Transverse colon (tissue), 4 donors: ENCODE data around the gene TCHH. TPM values are rescaled to one million over a fixed set of nuclear protein-coding genes. Genes with fewer than 3 reads are reported as not detected.

Source experiments
- DNase-seq: peaks from one replicate; pipeline ENCODE4 v3.0.0-alpha.2; 2019
- H3K27ac ChIP-seq, 4 donors: fragments of 200-600 bp; sonication (generic); 2 replicates each; pipeline ENCODE4 v1.5.1; 2016 to 2018; ENCODE audit warnings: inconsistent platforms in 4 of 4
- H3K27me3 ChIP-seq: fragments of 200-600 bp; sonication (generic); 2 replicates; pipeline ENCODE4 v1.5.1; 2017; ENCODE audit warnings: inconsistent platforms
- H3K36me3 ChIP-seq, 4 donors: fragments of 200-600 bp; sonication (generic); 2 replicates each; pipeline ENCODE4 v1.5.1; 2017 to 2019; ENCODE audit warnings: inconsistent platforms in 4 of 4
- H3K4me1 ChIP-seq, 4 donors: fragments of 200-600 bp; sonication (generic); 2 replicates each; pipeline ENCODE4 v1.5.1; 2017 to 2020; ENCODE audit warnings: inconsistent platforms in 4 of 4
- H3K4me3 ChIP-seq, 4 donors: fragments of 200-600 bp; sonication (generic); 1 replicate in 1 of 4; 2 replicates in 3 of 4; pipeline versions ENCODE4 v1.5.1 to v1.6.1; 2017 to 2019; ENCODE audit warnings: inconsistent platforms in 4 of 4
- H3K9me3 ChIP-seq, 2 donors: fragments of 200-600 bp; sonication (generic); 2 replicates each; pipeline ENCODE4 v1.5.1; 2017 to 2019; ENCODE audit warnings: inconsistent platforms in 2 of 2
- EP300 ChIP-seq: sonication (generic); formaldehyde crosslinking; IDR thresholded peaks from one replicate; pipeline ENCODE4 v1.6.1; 2017; ENCODE audit warnings: antibody characterized with exemption, low read depth
- POLR2A ChIP-seq: fragments of 450-650 bp; IDR thresholded peaks from one replicate; pipeline ENCODE4 v1.6.1; 2016; ENCODE audit warnings: antibody characterized with exemption, mild to moderate bottlenecking, moderate library complexity
- POLR2AphosphoS5 ChIP-seq, 3 donors: sonication (generic); formaldehyde crosslinking; IDR thresholded peaks; one replicate each; pipeline ENCODE4 v1.6.1; 2016; ENCODE audit warnings: antibody characterized with exemption in 3 of 3
- WGBS, 2 donors: methylation state at CpG; one replicate each; pipeline ENCODE4 v1.1.5; 2018; ENCODE audit warnings: low coverage in 1 of 2; 5-methylcytosine and 5-hydroxymethylcytosine counted together
- in situ Hi-C, 4 donors: fragments of 200-750 bp; cut with MboI; loops; one replicate each; pipeline versions ENCODE4 v1.15.0 to v1.15.1; 2017; ENCODE audit warnings: low sequenced_read_pairs in 3 of 4, low pct_ligation_motif_present in 1 of 4, low pct_unique_long_range_greater_than_20kb in 1 of 4
- intact Hi-C: fragments of 100-400 bp; cut with DNase I; formaldehyde crosslinking; loops from one replicate; pipeline ENCODE4 v1.15.1; 2023; ENCODE audit warnings: low total_unique reads
- total RNA-seq, 4 donors: library from RNA; depleted of rRNA; stranded (reverse); fragments of >200 nt; gene quantifications; one replicate each; pipeline ENCODE4 v1.1.0, GENCODE V29; 2016
- TF ChIP-seq, protein P1 (sequence below), 5 experiments: fragments of 200-600 bp in 3 of 5; fragments of 450-650 bp in 2 of 5; sonication (generic) in 3 of 5; IDR thresholded peaks; 1 replicate in 2 of 5; 2 replicates in 3 of 5; pipeline ENCODE4 v1.5.1; 2016 to 2017; ENCODE audit warnings: antibody characterized with exemption in 5 of 5, inconsistent platforms in 3 of 5, mild to moderate bottlenecking in 2 of 5, moderate library complexity in 1 of 5

Gene TCHH
- total RNA-seq, 4 donors from 2014 or later = under 0.01 TPM; not detected in 3

DNA sequence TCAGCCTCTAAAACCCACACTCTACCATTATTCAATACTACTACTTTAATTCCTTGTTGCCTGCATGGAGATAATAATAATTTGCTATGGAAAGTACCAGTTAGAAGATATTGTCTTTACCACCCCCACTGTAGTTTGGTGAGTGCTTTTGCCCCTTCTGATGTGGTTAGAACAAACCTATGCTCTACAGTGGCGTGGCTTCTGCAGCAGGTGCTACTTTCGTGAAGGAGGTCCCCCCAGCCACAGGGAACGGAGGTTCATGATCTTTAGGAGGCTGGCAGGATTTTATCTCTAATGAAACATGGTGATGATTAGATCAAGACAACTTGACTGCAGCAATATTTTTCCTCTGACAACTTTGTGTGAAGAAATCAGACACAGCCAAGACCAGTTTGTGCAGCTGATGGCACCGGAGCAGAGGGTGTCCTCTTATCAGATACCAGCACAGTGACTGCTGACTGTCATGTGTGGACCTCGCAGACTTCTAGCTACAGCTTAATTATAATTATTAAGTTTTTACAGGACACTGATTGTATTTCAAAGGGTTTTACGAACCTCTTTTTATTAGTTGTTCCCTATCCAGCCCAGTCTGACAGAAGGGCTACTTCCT is 10.7 kb upstream of the TCHH start:
- no peaks in the 10 kb centered on the region for H3K4me1 ChIP-seq
- H3K4me3 ChIP-seq = no peak overlapping the region
- intact Hi-C loops (no loop called here), in situ Hi-C loops (loop anchor here in 1 of 4 donors (10.0 kb wide), 1 partner anchor 59 kb away; no protein-coding TSS in a partner anchor)
- 75 to 80% methylated on average over 1 to 6 of the region's 6 CpGs for WGBS, 2 donors
- TF ChIP-seq, protein P1, sequence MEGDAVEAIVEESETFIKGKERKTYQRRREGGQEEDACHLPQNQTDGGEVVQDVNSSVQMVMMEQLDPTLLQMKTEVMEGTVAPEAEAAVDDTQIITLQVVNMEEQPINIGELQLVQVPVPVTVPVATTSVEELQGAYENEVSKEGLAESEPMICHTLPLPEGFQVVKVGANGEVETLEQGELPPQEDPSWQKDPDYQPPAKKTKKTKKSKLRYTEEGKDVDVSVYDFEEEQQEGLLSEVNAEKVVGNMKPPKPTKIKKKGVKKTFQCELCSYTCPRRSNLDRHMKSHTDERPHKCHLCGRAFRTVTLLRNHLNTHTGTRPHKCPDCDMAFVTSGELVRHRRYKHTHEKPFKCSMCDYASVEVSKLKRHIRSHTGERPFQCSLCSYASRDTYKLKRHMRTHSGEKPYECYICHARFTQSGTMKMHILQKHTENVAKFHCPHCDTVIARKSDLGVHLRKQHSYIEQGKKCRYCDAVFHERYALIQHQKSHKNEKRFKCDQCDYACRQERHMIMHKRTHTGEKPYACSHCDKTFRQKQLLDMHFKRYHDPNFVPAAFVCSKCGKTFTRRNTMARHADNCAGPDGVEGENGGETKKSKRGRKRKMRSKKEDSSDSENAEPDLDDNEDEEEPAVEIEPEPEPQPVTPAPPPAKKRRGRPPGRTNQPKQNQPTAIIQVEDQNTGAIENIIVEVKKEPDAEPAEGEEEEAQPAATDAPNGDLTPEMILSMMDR (IDR thresholded peaks at IDR 0.05) = no peak
- TF ChIP-seq POLR2AphosphoS5 (IDR thresholded peaks at IDR 0.05) = no peak
- no peak for TF ChIP-seq EP300
- no peak for TF ChIP-seq POLR2A
- H3K27me3 ChIP-seq = peaks cover 65% of the 10 kb centered on the region
- H3K27ac ChIP-seq = no peak overlapping the region
- H3K36me3 ChIP-seq = no peaks in the 10 kb centered on the region
- no peak for DNase-seq
- no peaks in the 10 kb centered on the region for H3K9me3 ChIP-seq

DNA sequence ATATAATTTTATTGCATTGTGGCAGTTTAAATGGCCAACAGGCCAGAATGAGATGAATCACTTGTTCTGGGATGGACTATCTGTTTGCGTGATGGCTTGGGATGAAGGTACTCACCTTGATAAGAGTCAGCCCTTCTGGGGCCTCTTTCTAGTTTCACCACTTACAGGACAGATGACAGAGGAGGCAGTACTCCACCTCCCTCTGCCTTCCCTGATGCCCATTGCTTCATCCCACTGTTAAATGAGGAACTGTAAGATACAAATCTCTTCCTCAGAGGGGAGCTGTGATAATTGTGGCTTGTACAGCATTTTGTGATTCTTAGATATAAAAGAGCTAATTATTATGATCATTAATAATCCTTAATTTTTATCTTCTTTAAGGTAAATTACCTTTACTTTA is 3.7 kb upstream of the TCHH start:
- DNase-seq = no peak
- Histone ChIP-seq H3K4me3 (no peak overlapping the region), H3K36me3 (no peaks in the 10 kb centered on the region), H3K9me3 (no peaks in the 10 kb centered on the region), H3K27me3 (peaks cover 79% of the 10 kb centered on the region), H3K4me1 (no peaks in the 10 kb centered on the region), H3K27ac (no peak overlapping the region)
- TF ChIP-seq POLR2AphosphoS5 (IDR thresholded peaks at IDR 0.05) = no peak
- TF ChIP-seq EP300 = no peak
- TF ChIP-seq, protein P1 (IDR thresholded peaks at IDR 0.05) = no peak
- no peak for TF ChIP-seq POLR2A
- in situ Hi-C loops (no loop called here), intact Hi-C loops (no loop called here)
- WGBS, 2 donors = 86 to 100% methylated on average over 1 of the region's 1 CpG

DNA sequence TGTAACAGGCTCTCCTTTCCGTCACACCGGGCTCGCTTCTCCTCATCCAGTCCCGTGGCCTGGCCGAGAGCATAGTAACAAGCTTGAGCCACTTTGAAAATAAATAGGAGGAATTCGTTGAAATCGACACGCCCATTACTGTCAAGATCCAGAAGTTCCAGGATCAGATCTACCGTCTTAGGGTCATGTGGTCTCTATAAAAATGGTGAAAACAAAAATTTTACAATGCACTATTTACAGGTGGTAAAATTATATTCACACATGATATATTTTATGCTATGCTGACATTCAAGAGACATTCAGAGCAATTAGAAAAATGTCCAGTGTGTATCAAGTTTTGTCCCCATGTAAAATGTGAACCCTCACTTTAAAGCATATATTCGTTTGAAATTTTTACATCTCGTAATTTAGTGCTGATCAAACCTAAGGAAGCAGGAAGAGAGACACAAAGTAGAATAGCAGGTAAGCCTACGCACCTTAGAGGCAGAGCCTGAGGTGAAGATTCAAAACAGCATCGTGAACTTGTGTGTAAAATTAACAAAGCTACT is 2.3 kb downstream of the TCHH start:
- TF ChIP-seq POLR2AphosphoS5 (IDR thresholded peaks at IDR 0.05) (no peak), EP300 (no peak), POLR2A (no peak)
- TF ChIP-seq, protein P1 (IDR thresholded peaks at IDR 0.05) = no peak
- H3K27me3 ChIP-seq = peaks cover 100% of the 10 kb centered on the region
- intact Hi-C loops (no loop called here), in situ Hi-C loops (no loop called here)
- peak overlapping the region in 1 of 4 donors; percentile 55 for H3K4me3 ChIP-seq
- no peak for DNase-seq
- WGBS, 2 donors = 25 to 29% methylated on average over 12 to 13 of the region's 13 CpGs
- no peaks in the 10 kb centered on the region for H3K36me3 ChIP-seq
- H3K9me3 ChIP-seq = peaks cover 0 to 3% of the 10 kb centered on the region in 2 donors
- H3K4me1 ChIP-seq = peaks cover 18 to 53% (median 43%) of the 10 kb centered on the region in 4 donors
- no peak overlapping the region for H3K27ac ChIP-seq

DNA sequence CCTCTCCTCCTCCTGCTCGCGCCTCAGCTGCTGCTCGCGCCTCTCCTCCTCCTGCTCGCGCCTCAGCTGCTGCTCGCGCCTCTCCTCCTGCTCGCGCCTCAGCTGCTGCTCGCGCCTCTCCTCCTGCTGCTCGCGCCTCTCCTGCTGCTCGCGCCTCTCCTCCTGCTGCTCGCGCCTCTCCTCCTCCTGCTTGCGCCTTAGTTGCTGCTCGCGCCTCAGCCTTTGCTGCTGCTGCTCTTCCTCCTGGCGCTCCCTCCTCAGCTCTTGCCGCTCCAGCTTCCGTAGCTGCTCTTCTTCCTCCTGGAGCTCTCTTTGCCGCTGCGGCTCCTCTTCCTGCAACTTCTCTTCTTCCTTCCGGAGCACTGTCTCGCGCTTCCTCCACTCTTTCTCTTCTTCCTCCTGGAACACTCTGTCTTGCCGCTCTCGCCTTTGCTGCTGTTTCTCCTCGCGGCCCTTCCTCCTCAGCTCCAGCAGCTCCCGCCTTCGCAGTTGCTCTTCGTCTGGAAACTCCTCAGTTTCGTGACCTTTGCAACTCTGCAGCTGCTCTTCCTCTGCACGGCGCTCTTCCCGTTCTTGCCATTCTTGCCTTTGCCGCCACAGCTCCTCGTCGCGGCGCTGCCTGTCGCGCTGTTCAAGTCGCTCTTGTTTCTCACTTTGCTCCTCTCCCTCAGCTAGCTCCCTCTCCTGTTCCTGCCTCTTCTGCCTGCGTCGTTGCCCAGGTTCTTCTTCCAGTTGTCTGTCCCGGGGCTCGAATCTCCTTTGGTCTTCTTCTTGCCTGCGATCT is 3.0 kb downstream of the TCHH start:
- TF ChIP-seq, protein P1 (IDR thresholded peaks at IDR 0.05) = no peak
- TF ChIP-seq POLR2A = no peak
- TF ChIP-seq POLR2AphosphoS5 (IDR thresholded peaks at IDR 0.05) = no peak
- in situ Hi-C loops (no loop called here), intact Hi-C loops (no loop called here)
- peaks cover 100% of the 10 kb centered on the region for H3K27me3 ChIP-seq
- peaks cover 0 to 8% of the 10 kb centered on the region in 2 donors for H3K9me3 ChIP-seq
- H3K36me3 ChIP-seq = no peaks in the 10 kb centered on the region
- DNase-seq = no peak
- H3K27ac ChIP-seq = no peak overlapping the region
- WGBS, 2 donors = 1 to 3% methylated on average over 36 to 53 of the region's 53 CpGs
- H3K4me3 ChIP-seq = peak overlapping the region; percentile 6 to 55 (median 23)
- H3K4me1 ChIP-seq = peaks cover 18 to 59% (median 46%) of the 10 kb centered on the region in 4 donors
